Fibroblast of pulmonary artery (primary cell): ENCODE data around the gene FOXJ1.

Experiments
- DNase-seq: peaks from one replicate; pipeline ENCODE4 v3.0.0-alpha.2; 2010; ENCODE audit warnings: low read depth
- H3K4me3 ChIP-seq: replicated peaks from 2 replicates; pipeline ENCODE4 v1.5.1; 2011; ENCODE audit warnings: low read depth, mild to moderate bottlenecking, control low read depth, low read length, moderate library complexity
- TF ChIP-seq, protein P1 (sequence below): IDR thresholded peaks from 2 replicates; pipeline ENCODE4 v1.5.1; 2011; ENCODE audit warnings: mild to moderate bottlenecking, control low read depth, low read length, inconsistent platforms; ENCODE audit errors: missing control alignments

Gene FOXJ1

DNA sequence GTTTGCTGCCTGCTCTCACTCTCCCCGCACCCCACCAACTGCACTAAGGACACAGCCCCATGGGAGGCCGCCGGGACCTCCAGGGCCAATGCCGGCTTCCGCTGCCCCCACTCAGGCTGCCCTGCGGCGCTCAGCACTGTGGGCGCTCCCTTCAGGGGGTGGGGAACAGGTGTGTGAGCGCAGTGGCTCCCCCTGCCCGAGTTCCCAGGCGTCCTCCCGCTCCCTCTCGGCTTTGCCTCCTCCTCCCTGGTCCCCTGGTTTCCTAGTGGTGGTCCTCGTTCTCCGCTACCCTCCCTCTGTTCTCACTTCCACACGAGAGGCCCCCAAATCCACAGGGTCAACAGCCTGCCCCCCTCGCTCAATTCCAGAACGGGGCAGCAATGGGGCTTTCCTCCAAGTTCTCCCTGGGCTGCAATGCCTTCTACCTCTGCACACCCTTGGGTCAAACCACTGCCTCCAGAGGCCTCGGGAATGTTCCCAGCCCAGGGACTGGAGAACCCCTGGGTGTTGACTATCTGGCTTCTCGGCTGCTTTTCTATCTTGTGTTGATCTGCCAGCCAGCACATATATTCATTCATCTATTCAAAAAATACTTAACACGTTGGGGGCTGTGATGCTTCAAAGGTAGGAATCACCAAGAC lies 9.9 kb downstream of the FOXJ1 start:
- no peak overlapping the region for H3K4me3 ChIP-seq
- TF ChIP-seq, protein P1, sequence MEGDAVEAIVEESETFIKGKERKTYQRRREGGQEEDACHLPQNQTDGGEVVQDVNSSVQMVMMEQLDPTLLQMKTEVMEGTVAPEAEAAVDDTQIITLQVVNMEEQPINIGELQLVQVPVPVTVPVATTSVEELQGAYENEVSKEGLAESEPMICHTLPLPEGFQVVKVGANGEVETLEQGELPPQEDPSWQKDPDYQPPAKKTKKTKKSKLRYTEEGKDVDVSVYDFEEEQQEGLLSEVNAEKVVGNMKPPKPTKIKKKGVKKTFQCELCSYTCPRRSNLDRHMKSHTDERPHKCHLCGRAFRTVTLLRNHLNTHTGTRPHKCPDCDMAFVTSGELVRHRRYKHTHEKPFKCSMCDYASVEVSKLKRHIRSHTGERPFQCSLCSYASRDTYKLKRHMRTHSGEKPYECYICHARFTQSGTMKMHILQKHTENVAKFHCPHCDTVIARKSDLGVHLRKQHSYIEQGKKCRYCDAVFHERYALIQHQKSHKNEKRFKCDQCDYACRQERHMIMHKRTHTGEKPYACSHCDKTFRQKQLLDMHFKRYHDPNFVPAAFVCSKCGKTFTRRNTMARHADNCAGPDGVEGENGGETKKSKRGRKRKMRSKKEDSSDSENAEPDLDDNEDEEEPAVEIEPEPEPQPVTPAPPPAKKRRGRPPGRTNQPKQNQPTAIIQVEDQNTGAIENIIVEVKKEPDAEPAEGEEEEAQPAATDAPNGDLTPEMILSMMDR, result no peak
- no peak for DNase-seq

DNA sequence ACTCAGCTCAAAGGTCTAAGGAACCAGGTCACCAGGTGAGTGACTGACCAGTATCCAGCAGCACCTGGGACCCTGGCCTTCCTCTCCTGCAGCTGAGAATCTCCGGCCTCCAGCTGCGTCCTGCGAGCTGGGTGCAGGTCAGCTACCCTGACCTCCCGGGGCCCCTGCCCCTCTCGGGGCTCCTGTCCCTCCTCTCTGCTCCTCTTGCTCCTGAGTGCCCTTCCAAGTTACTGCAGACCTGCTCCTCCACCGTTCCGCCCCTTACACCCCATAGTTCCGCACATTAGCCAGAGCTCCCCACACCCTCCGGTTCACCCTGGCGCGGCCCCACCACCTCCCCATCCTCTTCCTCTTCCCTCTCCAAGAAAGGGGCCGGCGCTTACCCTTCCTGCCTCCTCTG lies 10.6 kb downstream of the FOXJ1 start:
- H3K4me3 ChIP-seq, result no peak overlapping the region
- no peak for DNase-seq
- TF ChIP-seq, protein P1, result no peak

DNA sequence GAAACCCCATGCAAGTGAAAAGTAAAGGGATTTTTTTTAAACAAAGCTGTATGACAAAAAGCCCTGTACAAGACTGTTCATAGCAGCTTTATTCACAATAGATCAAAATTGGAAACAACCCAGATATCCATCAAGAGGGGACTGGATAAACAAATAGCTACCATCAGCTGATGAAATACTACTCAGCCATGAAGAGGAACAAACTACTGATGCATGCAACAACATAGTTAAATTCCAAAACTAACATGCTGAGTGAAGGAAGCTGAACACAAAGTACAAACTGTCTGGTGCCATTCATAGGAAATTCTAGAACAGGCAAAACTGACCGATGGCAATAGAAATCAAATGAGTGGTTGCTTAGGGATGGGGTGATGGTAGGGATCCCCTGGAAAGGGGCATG lies 15.1 kb downstream of the FOXJ1 start:
- TF ChIP-seq, protein P1, result no peak
- DNase-seq, result no peak
- no peak overlapping the region for H3K4me3 ChIP-seq

DNA sequence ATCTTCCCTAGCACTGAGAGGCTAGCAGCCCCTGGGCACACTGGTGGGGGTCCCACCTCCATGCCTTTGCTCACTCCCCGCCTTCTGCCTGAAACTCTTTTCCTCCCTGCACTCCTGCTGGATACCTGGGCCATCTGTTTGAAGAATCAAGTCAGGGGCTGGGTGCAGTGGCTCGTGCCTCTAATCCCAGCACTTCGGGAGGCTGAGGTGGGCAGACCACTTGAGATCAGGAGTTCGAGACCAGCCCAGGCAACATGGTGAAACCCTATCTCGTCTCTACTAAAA lies 15.7 kb downstream of the FOXJ1 start:
- TF ChIP-seq, protein P1, result no peak
- DNase-seq, result no peak
- no peak overlapping the region for H3K4me3 ChIP-seq

DNA sequence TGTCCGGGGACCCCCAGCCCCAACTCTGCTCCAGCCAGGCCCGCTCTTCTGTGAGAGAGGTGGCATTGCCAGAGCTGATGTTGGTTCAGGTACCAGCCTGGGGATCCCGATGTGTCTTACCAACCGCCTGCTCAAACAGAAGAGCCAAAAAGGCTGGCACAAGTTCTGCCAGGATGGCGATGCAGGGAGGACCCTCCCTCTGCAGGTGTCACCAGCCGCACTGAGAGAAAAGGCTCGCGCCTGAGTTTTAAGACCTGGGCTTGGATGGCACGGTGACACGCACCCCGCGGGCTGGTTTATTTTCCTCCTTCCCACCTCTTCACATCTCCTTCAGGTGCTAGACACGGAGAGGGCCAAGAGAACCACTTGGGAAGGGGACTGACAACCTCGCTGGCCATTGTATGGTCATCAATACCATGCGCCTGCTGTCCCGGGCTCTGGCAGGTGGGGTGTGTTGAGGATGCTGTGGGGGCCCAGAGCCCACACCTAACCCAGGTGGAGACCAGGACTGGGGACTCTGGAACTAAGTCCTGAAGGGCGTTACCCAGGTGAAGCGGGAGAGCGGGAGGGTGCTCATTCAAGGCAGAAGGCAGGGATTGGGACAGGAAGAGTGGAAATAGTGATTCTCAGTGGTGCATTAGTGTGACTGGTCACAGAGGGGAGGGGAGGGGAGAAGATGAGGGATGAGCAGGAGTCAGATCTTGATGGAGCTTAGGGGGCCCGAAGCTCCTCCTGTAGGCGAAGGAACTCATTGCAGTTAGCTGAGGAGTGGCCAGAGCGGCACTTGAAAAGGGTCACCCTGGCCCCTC lies 16.3 kb downstream of the FOXJ1 start:
- peak; percentile 21 for DNase-seq
- TF ChIP-seq, protein P1, result peak; percentile 33
- H3K4me3 ChIP-seq, result no peak overlapping the region

DNA sequence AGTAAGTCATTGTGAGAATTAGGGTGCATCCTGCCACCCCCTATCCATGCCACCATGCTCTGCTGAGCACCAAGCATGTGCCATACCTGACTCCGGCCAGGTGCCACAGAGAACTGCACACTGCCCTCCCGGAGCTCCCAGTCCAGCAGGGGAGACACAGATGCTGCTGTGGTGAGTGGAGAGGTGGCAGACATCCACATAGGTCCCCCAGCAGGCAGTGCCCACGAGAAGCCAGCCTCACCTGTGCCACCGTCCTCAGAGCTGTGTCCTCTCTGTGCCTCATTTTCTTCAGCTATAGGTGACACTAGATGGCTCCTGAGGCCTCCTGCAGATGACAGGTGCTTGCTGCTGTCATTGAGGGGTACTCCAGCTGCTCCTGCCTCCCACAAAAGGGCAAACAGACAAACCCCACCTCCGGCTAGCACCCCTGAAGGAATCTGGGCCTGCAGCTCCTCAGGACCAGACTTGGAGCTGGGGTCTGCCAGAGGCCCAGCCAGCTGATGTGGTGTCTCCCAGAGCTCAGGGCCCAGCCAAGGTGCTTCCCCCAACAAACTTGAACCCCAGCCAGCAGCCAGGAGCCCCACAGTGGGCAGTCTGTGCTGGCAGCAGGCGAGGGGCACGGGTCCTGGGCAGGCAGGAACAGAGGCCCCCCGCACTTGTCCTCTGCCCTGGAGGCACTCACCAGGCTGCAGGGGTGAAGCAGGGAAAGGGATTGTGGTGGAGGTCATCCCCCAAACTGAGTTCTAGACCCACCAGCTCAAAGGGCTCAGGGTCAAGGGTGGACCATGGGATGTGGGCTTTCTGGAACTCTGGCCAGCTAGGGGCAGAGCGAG lies 17.1 kb downstream of the FOXJ1 start:
- no peak overlapping the region for H3K4me3 ChIP-seq
- no peak for DNase-seq
- TF ChIP-seq, protein P1, result no peak
